ENCODE results near the gene SUMO3. TPM values are rescaled to one million over a fixed set of nuclear protein-coding genes. Genes with fewer than 3 reads are reported as not detected.

The SUMO3 gene
- total and polyA plus RNA-seq, 2 donors (not counting 3 experiments of a cell fraction or from before 2014, with no cell fraction given) = 102 to 123 TPM

- Histone ChIP-seq H2AFZ (ENCODE audit: low read depth, low read length) (no peak overlapping the region), H3K4me3 (replicated peaks in 1 of 3; ENCODE audit: insufficient read depth in 1 of 3, low read depth in 1 of 3, low read length in 3 of 3) (no peak overlapping the region), H3K27ac (ENCODE audit: insufficient read depth, low read depth, low read length) (no peak overlapping the region), H3K9ac (replicated peaks; ENCODE audit: extremely low read depth, insufficient read depth, low read length) (no peak overlapping the region), H3K27me3 (ENCODE audit: control insufficient read depth in 2 of 2, insufficient read depth in 2 of 2, low read length in 2 of 2) (no peaks in the 10 kb centered on the region), H3K9me1 (replicated peaks; ENCODE audit: control insufficient read depth, extremely low read depth, insufficient read depth, low read length) (no peaks in the 10 kb centered on the region), H4K20me1 (replicated peaks; ENCODE audit: control insufficient read depth, extremely low read depth, insufficient read depth, low read length) (no peaks in the 10 kb centered on the region), H3K36me3 (ENCODE audit: control insufficient read depth in 2 of 2, extremely low read depth in 1 of 2, insufficient read depth in 2 of 2, low read length in 2 of 2) (no peaks in the 10 kb centered on the region), H3K9me3 (replicated peaks; ENCODE audit: control insufficient read depth, insufficient read depth, low read length) (peaks cover 2% of the 10 kb centered on the region), H3K4me2 (ENCODE audit: insufficient read depth, low read length) (no peak overlapping the region), H3K79me2 (ENCODE audit: control insufficient read depth, insufficient read depth, low read length) (peaks cover 16% of the 10 kb centered on the region), H3K4me1 (ENCODE audit: control insufficient read depth, extremely low read depth, insufficient read depth, low read length) (peaks cover 4% of the 10 kb centered on the region)
- BruUV-seq (replicated peaks) = no TSS peak
- dilution Hi-C loops (cut with MboI; ENCODE audit: extremely low pct_ligation_motif_present, low sequenced_read_pairs) = no loop called here
- ChIA-PET POLR2A (no interaction called here), CTCF (no interaction called here)
- no peak for FAIRE-seq
- intact Hi-C loops (cut with micrococcal nuclease) = no loop called here
- DNase-seq (ENCODE audit: low read depth, low spot score) = no peak
- TF ChIP-seq FOS (IDR thresholded peaks at IDR 0.05; ENCODE audit: borderline replicate concordance, insufficient read depth, low read length) (no peak), JUN (IDR thresholded peaks at IDR 0.05; ENCODE audit: borderline replicate concordance, insufficient read depth, insufficient read length, low read depth) (no peak), MYC (IDR thresholded peaks at IDR 0.05; ENCODE audit: low read depth, low read length) (no peak), POLR2A (IDR thresholded peaks at IDR 0.05; ENCODE audit: low read depth, low read length) (no peak), POLR2AphosphoS5 (IDR thresholded peaks at IDR 0.05; ENCODE audit: insufficient read depth, low read depth, low read length) (no peak), EZH2 (IDR thresholded peaks at IDR 0.05; ENCODE audit: borderline replicate concordance, low read depth, low read length, severe bottlenecking) (no peak), GATA2 (IDR thresholded peaks at IDR 0.05; ENCODE audit: insufficient read depth, insufficient read length, low read depth, low read length) (no peak), MAX (IDR thresholded peaks at IDR 0.05; ENCODE audit: insufficient read depth, insufficient read length) (no peak), CTCF (IDR thresholded peaks at IDR 0.05; ENCODE audit: extremely low read depth in 1 of 2, insufficient read depth in 1 of 2, low read depth in 1 of 2, low read length in 2 of 2) (no peak)
Measured at GRCh38 chr21:44820851-44821250, 3.0 kb upstream of the SUMO3 start.

Measured in endothelial cell of umbilical vein (primary cell).